NCI-H1092 (cell line): ENCODE data around the gene ERC1.

Experiments used
- DNase-seq: peaks from one replicate; lab custom pipeline; 2025; lab: John Stamatoyannopoulos, UW

Gene ERC1

DNA sequence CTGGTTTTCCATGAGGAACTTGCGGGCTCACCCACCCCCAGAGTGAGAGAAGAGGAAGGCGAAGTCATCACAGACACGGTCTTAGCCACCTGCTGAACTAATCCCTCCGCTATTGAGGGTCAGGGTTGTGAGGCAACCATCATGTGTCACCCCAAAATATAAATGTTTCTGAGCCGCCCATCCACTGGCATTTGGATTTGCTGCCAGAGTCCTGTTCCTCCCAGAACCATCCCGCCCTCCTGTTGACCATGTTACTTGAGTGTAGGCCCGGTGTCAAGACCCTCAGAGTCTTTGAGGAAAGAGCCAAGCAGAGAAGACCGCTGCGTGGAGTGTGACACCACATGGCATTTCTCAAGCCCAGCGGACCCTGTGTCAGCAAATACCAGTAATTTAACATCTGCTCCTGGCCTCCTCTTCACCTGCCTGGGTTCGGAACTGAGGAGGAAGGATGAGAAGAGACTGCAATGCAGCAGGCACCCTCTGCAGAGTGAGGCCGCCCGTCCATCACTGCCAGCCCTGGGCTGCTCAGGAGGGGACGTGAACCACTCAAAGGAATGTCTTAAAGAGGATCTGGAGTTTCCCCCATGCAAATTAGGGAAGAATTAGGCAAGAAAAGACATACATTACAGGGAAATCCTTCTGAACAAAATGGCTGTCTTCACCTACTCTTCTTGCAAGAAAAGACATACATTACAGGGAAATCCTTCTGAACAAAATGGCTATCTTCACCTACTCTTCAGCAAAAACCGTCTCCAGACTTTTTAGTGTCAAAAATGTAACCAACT is 502.9 kb downstream of the ERC1 start:
- no peak for DNase-seq

DNA sequence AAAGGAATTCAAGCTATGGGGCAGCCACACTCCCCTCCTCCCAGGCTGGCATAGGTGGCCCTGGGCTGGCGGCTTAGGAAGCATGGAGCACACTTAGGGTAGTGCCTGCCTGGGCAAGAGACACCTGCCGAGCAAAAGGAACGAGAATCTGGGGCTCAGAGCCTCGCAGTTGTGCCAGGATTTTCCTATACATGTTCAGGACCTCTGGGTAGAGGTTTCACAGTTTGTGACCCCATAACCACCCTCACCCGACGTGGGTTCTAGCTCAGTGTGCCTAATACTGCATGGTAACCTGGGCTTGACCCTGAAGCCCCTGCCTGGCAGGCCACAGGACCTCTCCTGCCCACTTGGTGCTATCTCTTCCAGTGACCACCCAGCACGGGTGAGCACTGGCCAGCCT is 503.8 kb downstream of the ERC1 start:
- DNase-seq: no peak

DNA sequence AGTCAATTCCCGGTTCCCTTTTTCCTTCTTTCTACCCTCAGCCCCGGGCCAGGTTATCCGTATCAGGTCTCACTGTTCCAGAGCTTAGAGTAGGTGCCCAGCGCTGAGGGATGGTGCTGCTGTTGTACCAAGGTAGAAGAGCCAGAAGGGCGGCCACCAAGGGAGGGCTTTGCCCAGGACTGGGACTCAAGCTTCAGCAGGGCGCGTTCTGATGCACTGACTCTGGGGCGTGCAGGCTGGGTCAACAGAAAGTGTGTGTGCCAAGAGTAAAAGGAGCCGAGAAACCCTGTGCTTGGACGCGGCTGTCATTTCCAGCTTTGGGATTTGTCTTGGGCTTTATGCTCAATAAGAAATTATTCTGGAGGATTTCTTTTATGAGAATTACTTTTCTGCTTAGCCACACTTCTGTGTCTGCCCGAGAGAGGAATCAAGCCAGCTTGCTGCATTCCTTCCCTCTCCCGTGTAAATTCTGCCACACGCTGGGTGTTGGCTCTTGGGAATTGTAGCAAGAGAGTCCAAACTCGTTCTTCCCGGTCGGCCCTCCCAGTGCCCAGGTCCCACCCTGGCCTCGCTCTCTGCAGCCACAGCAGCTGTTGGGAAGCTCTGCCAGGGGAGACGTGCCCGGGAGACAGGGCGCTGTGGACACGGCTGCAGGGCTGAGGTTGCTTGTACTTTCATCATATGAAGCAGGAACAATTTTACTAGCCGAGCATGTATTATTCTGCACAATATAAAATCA is 505.3 kb downstream of the ERC1 start:
- DNase-seq: no peak

DNA sequence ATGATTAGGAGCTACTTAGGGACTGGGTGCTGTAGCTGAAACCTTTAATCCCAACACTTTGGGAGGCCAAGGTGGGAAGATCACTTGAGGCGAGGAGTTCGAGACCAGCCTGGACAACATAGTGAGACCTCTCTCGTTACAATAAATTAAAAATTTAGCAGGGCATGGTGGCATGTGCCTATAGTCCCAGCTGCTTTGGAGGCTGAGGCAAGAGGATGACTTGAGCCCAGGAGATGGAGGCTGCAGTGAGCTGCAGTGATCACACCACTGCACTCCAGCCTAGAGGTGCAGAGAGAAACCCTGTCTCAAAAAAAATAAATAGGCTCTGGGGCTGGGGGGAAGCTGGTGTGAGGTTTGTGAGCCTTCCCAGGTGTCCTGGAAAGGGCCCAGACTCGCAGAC is 506.1 kb downstream of the ERC1 start:
- DNase-seq: no peak

DNA sequence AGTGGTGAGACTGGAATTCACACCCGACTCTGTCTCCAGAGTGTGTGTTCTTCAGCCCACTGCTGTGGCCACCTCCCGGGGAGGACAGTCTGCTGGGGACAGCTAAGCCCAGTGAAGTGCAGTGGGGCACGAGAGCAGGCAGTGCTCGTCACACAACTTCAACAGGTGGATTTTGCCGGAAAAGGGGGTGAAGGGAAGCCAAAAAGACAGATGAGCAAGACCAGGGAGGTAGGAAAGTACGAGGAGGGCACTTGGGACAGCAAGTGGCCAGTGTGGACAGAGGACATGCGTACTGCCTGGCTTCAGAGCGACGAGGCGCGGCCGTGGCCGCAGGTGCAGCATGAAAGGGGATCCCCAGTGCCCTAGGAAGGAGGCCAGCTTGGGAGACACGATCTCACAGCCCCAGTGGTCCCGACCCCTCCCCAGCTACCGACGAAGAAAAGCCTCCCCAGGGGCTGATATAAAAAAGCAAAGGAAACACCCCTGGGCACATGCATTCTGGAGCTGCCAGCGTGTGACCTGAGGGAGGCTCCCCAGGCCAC is 507.2 kb downstream of the ERC1 start:
- DNase-seq: no peak

DNA sequence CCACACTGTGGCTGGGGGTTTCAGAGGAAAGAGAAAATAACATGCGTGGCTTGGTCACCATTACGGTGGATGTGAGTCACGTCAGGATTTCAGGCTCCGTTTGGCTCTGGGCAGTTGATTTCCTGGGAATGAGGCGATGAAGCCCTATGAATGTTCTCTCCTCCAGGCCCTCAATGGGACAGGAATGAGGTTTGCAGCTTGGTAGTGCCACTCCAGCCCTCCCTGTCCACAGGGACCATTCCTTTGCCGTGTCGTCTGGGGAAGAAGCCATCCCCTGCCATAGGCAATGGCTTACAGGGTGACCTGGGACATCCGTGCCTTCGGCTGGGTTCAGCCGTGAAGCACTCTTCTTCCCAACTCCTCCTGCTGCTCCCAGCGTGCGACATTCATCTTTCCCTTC is 508.3 kb downstream of the ERC1 start:
- DNase-seq: no peak

DNA sequence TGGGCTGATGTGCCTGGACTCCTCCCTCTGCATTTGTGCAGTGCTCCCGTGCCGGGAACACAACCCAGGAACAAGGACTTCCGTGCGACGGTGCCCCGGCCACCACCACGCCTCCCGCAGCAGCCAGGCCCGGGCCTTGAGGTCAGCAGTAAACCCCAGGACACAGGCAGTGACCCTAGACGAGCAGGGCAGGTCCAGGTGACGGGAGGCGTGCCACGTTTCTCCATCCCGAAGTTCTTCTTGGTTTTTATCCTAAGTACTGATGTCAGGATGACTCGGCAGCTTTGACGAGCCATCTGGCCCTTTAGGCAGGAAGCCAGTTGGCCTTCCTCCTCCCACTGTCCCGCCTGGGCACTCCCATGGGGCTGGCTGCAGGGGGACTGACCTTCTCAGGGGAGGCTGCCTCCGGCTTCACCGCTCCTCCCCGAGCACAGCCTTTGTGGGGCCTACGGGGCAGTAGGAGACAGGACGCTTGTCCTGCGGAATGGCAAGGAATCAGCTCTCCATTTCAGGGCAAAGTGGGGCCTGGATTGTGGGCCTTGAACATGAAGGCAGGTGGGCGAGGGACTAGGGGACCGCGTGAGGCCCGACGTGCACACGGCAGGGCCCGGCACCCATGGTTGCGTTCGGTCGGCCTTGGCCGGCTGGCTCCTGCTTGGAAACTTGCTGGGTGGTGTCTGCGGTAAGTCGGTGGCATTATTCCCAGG is 509.2 kb downstream of the ERC1 start:
- no peak for DNase-seq

DNA sequence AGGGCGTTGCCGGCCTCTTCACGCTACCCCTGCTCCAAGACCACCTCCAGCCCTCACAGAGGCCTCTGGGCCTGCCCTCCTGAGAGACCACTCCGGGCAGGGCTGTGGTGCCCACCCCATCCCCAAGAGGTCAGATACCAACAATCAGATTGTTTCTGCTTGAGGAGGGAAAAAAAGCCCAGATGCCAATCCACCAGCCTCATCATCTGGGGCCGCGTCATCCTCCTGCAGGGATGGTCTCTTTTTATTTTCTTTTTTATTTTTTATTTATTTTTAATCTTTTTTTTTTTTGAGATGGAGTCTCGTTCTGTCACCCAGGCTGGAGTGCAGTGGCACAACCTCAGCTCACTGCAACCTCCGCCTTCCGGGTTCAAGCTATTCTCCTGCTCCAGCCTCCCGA is 510.0 kb downstream of the ERC1 start:
- DNase-seq: no peak

DNA sequence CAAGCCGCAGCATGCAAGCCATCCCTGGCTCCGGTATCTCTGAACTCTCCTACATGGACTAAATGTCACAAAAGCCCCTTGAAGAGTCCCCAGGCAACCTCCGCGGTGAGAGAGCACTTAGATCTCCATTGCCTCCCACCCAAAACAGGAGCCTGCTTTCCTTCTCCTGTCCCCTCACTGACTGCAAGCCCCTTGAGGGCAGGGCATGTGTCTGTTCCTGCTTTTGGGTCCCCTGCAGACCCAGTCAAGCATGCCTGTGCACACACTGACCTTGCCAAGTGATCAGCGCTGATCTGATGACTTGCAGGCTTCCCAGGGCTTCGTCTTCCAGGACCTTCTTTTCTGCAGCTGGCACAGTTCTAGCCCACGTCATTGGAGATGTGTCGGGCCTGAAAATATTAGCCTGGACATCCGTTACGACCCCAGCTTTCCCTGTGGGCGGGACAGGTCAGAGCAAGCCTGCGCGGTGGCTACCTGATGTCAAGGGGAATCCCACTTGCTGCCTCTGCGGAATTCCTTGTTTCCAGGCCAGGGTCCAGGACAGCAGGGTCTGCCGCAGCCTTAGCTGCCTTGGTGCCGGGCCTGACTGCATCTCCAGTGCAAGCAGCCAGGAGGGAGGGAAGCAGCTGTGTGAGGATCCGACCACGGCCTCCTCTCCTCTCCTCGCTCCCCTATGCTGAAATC is 510.8 kb downstream of the ERC1 start:
- no peak for DNase-seq

DNA sequence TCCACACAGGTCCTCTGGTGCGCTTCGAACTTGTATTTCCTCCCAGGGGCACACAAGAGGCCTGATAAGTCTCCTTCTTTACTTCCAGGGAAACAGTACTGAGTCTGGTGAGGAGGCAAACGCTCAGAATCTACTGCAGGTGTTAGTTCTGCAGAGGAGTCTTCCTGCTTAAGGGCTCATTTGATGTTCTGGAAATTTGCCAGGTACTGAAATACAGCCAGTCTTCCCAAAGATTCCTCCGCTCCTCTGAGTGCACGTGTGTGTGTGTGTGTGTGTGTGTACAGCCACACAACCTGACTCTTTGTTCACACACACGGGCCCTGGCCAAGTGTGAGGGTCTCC is 511.3 kb downstream of the ERC1 start:
- no peak for DNase-seq

DNA sequence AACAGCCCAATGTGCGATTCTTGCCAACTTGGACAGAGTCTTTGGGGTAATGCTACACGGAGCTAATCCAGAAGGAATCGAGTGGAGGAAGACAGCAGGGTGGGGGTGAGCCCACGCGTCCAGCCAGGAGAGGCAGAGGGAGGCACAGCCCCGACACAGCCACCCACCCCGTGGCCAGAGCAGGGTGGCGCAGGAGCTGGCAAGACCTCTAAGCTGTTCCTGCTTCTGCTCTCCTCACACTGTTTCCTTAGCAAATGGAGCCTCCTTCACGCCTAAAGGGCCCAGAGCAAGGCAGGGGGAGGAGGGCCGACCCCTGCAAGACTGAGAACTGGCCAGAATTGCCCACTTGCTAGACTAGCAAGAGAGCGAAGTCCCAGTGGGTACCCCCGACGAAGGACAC is 511.8 kb downstream of the ERC1 start:
- DNase-seq: no peak

DNA sequence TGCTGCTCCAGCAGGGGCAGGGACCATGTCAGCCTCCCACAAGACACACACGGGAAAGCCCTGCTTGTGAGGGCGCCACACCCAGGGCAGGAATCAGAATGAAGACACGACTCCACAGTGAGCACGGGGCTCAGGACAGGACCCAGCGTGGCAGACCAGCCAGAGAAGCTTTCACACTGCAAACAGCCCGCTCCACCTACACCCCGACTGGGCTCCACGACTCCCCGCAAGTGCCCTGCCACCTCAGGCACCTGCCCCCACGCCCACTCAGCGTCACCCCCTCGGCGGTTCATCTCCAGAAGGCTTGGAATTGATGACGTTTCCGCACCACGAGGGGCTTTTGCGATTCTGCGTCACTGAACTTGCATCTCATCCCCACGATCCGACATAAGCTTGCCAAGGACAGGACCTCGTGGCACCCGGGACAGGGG is 512.3 kb downstream of the ERC1 start:
- DNase-seq: no peak

DNA sequence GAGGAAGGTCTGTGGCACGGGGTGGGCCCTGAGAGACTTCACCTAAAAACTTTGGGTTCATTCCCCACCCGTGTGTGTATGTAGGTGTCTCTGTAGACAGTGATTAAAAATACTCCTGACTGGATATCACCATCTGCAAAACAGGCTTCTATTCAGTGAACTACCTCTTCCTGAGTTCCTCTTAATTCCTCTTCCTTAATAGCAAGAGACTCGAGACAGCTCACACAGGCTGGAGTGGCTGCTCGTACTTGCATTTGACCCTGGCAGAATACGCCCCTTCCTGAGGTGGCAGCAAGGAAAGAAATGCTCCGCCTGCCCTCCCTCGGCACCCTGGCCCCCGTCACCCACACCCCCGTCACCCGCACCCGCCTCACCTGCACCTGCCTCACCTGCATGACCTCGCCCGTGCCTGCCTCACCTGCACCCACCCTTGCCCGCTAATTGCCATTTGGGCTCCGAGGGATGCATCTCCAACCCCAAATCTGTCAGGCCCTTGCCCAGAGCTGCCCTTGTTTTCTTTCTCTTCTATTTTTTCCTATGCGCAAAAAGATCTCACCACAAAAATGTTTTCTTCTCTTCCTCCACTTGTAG is 513.4 kb downstream of the ERC1 start:
- no peak for DNase-seq

DNA sequence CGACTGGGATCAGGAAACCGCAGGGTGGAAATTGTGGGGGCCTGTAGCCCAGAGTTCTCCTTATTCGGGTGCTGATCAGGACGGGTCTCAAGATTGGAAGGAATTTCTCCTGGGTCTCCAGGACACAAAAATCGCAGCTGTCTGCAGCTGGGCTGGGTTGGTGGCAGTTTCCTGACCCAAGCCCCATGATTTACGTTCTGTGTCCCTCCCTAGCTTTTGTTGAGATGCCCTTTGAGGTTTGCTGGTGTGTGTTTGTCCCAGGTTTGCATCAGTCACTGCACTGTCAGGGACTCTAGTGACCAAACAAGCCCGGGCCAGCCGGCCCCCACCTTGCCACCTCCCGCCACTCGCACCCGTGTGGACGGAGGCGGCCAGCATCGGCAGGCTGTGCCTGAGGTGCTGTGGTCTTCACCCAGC is 513.9 kb downstream of the ERC1 start:
- no peak for DNase-seq

DNA sequence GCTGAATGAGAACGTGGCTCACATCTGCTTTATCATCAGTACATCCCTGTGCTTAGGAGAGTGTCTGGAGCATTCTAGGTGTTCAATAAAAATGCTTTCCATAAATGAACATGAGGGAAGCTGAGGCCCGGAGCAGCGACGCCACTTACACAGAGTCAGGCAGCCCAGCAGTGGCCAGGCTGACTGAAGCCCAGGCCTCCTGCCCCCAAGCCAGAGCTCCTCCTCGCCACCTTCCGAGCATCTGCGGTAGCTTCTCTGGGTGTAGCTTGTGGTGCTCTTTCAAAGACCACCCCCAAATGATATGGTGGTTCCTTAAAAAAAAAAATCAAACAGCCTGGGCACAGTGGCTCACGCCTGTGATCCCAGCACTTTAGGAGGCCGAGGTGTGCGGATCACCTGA is 514.6 kb downstream of the ERC1 start:
- DNase-seq: no peak

DNA sequence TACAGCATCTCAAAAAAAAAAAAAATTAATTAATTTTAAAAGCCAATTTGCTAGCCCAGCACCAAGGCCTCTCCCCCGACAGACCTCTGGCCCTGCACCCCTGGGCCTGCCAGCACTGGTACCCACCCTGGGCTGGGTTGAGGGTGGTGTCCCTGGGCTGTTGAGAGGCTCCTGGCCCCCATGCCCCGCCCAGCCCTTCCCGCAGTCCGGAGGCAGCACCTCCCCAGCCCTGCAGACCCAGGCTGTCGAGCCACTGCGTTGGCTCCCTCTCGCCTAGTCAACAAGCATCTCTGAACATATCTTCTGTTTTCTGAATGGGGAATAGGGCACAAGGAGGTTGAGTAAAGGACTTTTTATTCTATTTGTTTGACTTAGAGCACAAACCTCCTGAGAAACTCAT is 516.3 kb downstream of the ERC1 start:
- no peak for DNase-seq

DNA sequence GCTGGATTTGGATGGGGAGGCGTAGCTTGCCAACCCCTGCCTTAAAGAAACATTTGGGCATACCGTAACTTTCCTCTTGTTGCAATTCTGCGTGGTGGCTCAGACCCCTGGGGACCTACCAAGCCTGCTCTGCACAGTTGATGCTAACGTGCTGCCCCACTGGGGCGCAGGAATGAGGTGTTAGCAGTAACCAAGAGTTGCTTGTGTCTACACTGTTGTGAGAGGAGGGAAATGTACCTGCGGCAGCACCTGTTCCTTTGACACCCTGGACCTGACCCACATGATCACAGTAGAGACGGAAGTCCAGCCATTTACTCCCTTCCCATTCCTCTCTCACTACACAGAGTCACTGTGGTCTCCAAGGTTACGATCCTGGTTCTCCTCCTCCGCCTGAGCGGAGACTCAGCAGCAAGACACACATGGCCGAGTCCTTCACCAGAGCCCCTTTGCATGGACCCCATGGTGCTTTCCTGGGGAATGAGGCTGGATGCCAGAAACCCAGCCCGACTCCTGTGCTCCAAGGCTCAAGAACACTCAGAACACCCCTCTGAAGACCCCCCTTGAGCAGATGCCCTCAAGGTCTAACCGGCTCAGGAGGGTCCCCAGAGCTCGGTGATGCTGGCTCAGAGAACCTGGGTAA is 518.5 kb downstream of the ERC1 start:
- no peak for DNase-seq

DNA sequence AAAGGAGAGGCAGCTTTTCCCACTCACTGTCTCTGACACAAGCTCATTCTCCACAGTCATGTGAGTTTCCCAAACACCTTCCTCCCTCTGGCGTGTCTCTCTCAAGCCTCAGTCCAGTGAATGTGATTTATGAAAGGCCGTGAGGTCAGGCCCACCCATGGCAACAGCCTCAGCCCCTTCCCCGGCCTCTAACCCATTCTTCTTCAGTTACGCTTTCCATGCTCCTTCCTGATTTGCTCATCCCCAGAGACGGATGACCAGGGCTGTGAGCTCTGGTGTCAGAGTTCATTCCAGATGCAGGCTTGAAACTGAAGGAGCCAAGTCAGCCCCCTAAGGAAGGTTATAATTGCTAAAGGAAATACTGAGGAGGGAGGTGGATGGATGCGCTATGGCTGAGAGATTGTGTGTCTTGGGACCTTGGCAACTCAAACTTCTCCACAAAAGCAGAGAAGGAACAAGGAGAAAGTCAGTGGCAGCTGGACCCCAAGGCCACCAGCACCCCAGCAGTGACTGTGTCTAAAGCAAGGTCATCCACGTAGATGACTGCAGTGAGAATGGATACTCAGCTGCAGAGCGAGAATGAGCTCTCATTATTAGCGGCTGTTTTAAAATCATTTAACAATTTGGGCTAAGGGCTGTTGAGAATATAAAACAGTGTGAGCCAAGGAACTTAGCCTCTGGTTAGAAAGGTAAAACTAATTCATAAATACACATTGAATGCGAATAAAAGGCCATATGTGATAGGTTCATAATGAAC is 519.2 kb downstream of the ERC1 start:
- no peak for DNase-seq

DNA sequence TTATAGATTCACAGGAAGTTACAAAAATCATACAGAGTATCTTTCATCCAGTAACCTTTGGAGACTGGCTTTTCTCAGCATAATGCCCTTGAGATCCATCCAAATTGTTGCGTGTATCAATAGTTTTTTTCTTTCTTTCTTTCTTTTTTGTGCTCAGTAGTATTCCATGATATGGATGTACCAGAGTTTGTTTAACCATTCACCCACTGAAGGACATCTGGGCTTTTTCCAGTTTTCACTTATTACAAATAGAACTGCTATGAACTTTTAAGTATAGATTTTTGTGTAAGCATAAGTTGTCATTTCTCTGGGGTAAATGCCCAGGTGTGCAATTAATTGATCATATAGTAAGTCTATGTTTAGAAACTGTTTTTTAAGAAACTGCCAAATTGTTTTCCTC is 524.0 kb downstream of the ERC1 start:
- no peak for DNase-seq

DNA sequence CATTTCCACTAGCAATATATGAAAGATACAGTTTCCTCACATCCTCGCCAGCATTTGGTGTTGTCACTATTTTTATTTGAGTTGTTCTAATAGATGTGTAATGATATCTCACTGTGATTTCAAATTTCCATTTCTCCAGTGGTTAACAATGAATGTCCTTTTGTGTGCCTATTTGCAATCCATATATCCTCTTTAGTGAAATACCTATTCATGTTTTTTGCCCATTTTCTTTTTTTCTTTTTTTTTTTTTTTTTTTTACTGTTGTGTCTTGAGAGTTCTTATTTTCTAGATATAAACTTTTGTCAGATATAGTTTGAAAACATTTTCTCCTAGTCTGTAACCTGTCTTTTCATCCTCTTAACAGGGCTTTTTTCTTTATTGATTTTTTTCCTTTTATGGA is 524.4 kb downstream of the ERC1 start:
- no peak for DNase-seq

DNA sequence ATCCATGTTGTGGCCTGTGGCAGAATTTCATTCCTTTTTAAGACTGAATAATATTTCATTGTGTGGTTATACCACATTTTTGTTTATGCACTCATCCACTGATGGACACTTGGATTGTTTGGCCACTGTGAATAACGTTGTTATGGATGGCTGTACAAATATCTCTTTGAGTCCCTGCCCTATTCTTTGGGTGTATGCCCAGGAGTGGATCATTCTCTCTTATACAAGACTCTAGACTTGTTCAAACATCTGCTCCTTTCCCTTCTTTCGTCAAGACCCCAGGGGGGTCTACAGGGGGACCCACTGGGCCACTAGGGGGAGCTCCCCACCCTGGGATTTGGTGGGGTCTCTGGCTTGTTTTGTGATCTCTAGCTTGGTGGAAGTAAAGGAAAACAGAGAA is 526.0 kb downstream of the ERC1 start:
- DNase-seq: no peak
